PC-3 (cell line): Measurements from ENCODE around the gene GALNT2. TPM values are rescaled to one million over a fixed set of nuclear protein-coding genes. Genes with fewer than 3 reads are reported as not detected.

Experiments used
- ATAC-seq: fragments of 200-7000 bp; cut with Tn5 transposase; 2 replicates; pipeline ENCODE4 v1.9.1; 2020; ENCODE audit warnings: mild to moderate bottlenecking, moderate library complexity
- BruUV-seq: library from RNA; stranded (reverse); fragments of 400-500 nt; replicated peaks from 2 replicates; lab custom pipeline; 2021; lab: Mats Ljungman, UMichigan
- CTCF ChIA-PET: fragments of 300-600 bp; sonication (Branson Sonifier 250); formaldehyde crosslinking; loops from one replicate; lab custom pipeline; 2022; ENCODE audit warnings: antibody characterized with exemption; lab: Charles Lee
- POLR2A ChIA-PET: fragments of 300-600 bp; sonication (Branson Sonifier 250); formaldehyde crosslinking; loops from one replicate; lab custom pipeline; 2022; ENCODE audit warnings: antibody characterized with exemption; ENCODE audit not compliant: unreplicated experiment; lab: Charles Lee
- DNase-seq: peaks from one replicate; pipeline ENCODE4 v3.0.0-alpha.2; 2015
- H2AFZ ChIP-seq: fragments of 300-600 bp; sonication (generic); 2 replicates; pipeline ENCODE4 v1.6.0; 2016; ENCODE audit warnings: antibody characterized with exemption, low read length
- H3F3A ChIP-seq: fragments of 300-600 bp; sonication (generic); one replicate; pipeline ENCODE4 v1.6.0; 2017; ENCODE audit warnings: antibody characterized with exemption, low read length, control low read depth, mild to moderate bottlenecking; ENCODE audit not compliant: unreplicated experiment
- H3K27ac ChIP-seq: fragments of 300-600 bp; sonication (generic); 2 replicates; pipeline ENCODE4 v1.5.1; 2016; ENCODE audit warnings: mild to moderate bottlenecking, low read length
- H3K27me3 ChIP-seq: fragments of 300-600 bp; sonication (generic); 2 replicates; pipeline ENCODE4 v1.6.1; 2016; ENCODE audit warnings: low read length, mixed read lengths
- H3K36me3 ChIP-seq: fragments of 300-600 bp; sonication (generic); 2 replicates; pipeline ENCODE4 v1.6.1; 2016; ENCODE audit warnings: low read depth, mixed run types, low read length, mixed read lengths
- H3K4me1 ChIP-seq: fragments of 300-600 bp; sonication (generic); 2 replicates; pipeline ENCODE4 v1.5.1; 2016; ENCODE audit warnings: low read length; ENCODE audit not compliant: insufficient read depth
- H3K4me2 ChIP-seq: fragments of 300-600 bp; sonication (generic); 2 replicates; pipeline ENCODE4 v1.6.0; 2016; ENCODE audit warnings: low read length
- H3K4me3 ChIP-seq: fragments of 300-600 bp; sonication (generic); 2 replicates; pipeline ENCODE4 v1.5.1; 2016; ENCODE audit warnings: mild to moderate bottlenecking, low read length, mixed read lengths
- H3K79me2 ChIP-seq: fragments of 300-600 bp; sonication (generic); 2 replicates; pipeline ENCODE4 v1.6.1; 2017; ENCODE audit warnings: low read length, mixed read lengths
- H3K9ac ChIP-seq: fragments of 300-600 bp; sonication (generic); 2 replicates; pipeline ENCODE4 v1.6.0; 2016; ENCODE audit warnings: mild to moderate bottlenecking, low read length
- H3K9me2 ChIP-seq: fragments of 300-600 bp; sonication (generic); replicated peaks from 2 replicates; pipeline ENCODE4 v1.6.1; 2016; ENCODE audit warnings: mixed run types, low read length, mixed read lengths
- H3K9me3 ChIP-seq: fragments of 300-600 bp; sonication (generic); 2 replicates; pipeline ENCODE4 v1.6.1; 2016; ENCODE audit warnings: low read length, mixed read lengths
- H4K20me1 ChIP-seq: fragments of 300-600 bp; sonication (generic); 2 replicates; pipeline ENCODE4 v1.6.1; 2016; ENCODE audit warnings: low read length, mixed read lengths
- EZH2 ChIP-seq: fragments of 300-600 bp; sonication (generic); IDR thresholded peaks from one replicate; pipeline ENCODE4 v1.6.1; 2017; ENCODE audit warnings: antibody characterized with exemption, mild to moderate bottlenecking, low read length; ENCODE audit not compliant: unreplicated experiment
- EZH2phosphoT487 ChIP-seq: fragments of 300-600 bp; sonication (generic); IDR thresholded peaks from 2 replicates; pipeline ENCODE4 v1.6.1; 2018; ENCODE audit warnings: mild to moderate bottlenecking, antibody characterized with exemption, low read length, borderline replicate concordance
- intact Hi-C: fragments of 100-400 bp; cut with micrococcal nuclease; formaldehyde crosslinking; loops from 2 replicates; pipeline ENCODE4 v1.9.0; 2023
- total RNA-seq: library from RNA; depleted of rRNA; stranded (reverse); fragments of >200 nt; gene quantifications from 2 replicates; pipeline ENCODE4 v1.2.3, GENCODE V29; 2014
- TF ChIP-seq, protein P1 (sequence below): fragments of 300-600 bp; sonication (generic); conservative IDR thresholded peaks from 2 replicates; pipeline ENCODE4 v1.5.1; 2017; ENCODE audit warnings: antibody characterized with exemption, low read depth, mild to moderate bottlenecking, low read length

GALNT2 gene
- total RNA-seq, 1 experiment from 2014 or later = 182 TPM

DNA sequence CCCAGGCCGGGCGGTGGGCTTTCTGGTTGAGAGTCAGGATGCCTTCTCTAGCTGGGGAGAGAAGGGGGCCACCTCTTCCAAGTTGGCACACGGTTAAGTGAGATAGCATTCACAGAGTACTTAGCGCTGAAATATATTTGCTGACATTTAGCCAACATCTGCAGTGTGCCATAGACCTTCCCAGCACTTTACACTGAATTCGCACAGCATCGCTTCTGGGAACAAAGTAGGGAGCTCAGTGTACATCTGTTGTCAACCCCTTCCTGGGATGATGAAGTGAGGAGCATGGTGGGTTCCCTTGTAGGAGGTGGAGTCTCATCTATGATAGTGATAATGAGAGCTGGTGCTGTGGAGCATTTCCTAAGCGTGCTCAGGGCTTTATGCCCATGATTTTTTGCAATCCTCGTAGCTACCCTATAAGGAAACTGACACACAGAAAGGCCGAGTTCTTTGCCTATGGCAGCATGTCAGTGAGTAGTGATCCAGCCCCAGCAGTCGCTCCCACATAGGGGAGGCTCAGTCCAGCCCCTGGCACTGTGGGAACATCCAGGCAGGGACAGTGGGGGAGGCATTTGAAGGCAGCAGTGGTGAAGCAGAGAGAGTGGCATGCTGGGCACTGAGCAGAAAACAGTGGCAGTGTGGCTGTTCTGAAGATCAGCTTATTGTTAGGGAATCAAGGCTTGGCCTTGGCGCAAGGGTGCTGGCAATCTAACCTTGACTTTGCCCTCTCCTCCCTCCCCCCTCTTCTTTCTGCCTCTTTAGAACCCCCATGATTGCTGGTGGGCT, 182.8 kb downstream of the GALNT2 start:
- Histone ChIP-seq H3K9me2 (no peaks in the 10 kb centered on the region), H3K9ac (no peak overlapping the region), H3K79me2 (no peaks in the 10 kb centered on the region), H2AFZ (no peak overlapping the region), H3K4me3 (no peak overlapping the region), H4K20me1 (no peaks in the 10 kb centered on the region), H3K4me2 (no peak overlapping the region), H3K27ac (no peak overlapping the region), H3K9me3 (no peaks in the 10 kb centered on the region), H3K27me3 (no peaks in the 10 kb centered on the region), H3F3A (no peaks in the 10 kb centered on the region), H3K36me3 (peaks cover 71% of the 10 kb centered on the region), H3K4me1 (no peaks in the 10 kb centered on the region)
- DNase-seq (no peak), ATAC-seq (no peak)
- no TSS peak for BruUV-seq
- intact Hi-C loops = no loop called here
- ChIA-PET POLR2A (no interaction called here), CTCF (no interaction called here)
- TF ChIP-seq EZH2 = no peak
- no peak for TF ChIP-seq EZH2phosphoT487
- TF ChIP-seq, protein P1, sequence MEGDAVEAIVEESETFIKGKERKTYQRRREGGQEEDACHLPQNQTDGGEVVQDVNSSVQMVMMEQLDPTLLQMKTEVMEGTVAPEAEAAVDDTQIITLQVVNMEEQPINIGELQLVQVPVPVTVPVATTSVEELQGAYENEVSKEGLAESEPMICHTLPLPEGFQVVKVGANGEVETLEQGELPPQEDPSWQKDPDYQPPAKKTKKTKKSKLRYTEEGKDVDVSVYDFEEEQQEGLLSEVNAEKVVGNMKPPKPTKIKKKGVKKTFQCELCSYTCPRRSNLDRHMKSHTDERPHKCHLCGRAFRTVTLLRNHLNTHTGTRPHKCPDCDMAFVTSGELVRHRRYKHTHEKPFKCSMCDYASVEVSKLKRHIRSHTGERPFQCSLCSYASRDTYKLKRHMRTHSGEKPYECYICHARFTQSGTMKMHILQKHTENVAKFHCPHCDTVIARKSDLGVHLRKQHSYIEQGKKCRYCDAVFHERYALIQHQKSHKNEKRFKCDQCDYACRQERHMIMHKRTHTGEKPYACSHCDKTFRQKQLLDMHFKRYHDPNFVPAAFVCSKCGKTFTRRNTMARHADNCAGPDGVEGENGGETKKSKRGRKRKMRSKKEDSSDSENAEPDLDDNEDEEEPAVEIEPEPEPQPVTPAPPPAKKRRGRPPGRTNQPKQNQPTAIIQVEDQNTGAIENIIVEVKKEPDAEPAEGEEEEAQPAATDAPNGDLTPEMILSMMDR = no peak

GRCh38 chr1:230250666-230251065, 183.6 kb downstream of the GALNT2 start:
- ATAC-seq (no peak), DNase-seq (no peak)
- Histone ChIP-seq H3K36me3 (peaks cover 76% of the 10 kb centered on the region), H3K9me3 (no peaks in the 10 kb centered on the region), H3K27ac (no peak overlapping the region), H3K4me1 (no peaks in the 10 kb centered on the region), H3K9me2 (no peaks in the 10 kb centered on the region), H3K4me2 (no peak overlapping the region), H3F3A (no peaks in the 10 kb centered on the region), H3K9ac (no peak overlapping the region), H4K20me1 (no peaks in the 10 kb centered on the region), H3K4me3 (no peak overlapping the region), H3K27me3 (no peaks in the 10 kb centered on the region), H3K79me2 (no peaks in the 10 kb centered on the region), H2AFZ (no peak overlapping the region)
- ChIA-PET CTCF (no interaction called here), POLR2A (no interaction called here)
- TF ChIP-seq EZH2 (no peak), EZH2phosphoT487 (no peak)
- TF ChIP-seq, protein P1 = no peak
- intact Hi-C loops = no loop called here
- no TSS peak for BruUV-seq

GRCh38 chr1:230251644-230252191, 184.7 kb downstream of the GALNT2 start:
- TF ChIP-seq, protein P1 = no peak
- no peak for TF ChIP-seq EZH2
- no peak for TF ChIP-seq EZH2phosphoT487
- intact Hi-C loops = no loop called here
- H4K20me1 ChIP-seq = no peaks in the 10 kb centered on the region
- peaks cover 70% of the 10 kb centered on the region for H3K36me3 ChIP-seq
- no TSS peak for BruUV-seq
- H3K27ac ChIP-seq = no peak overlapping the region
- H3K79me2 ChIP-seq = no peaks in the 10 kb centered on the region
- POLR2A ChIA-PET = no interaction called here
- H3K9me2 ChIP-seq = no peaks in the 10 kb centered on the region
- no peak overlapping the region for H3K9ac ChIP-seq
- H3K4me3 ChIP-seq = no peak overlapping the region
- no peaks in the 10 kb centered on the region for H3K4me1 ChIP-seq
- CTCF ChIA-PET = no interaction called here
- no peaks in the 10 kb centered on the region for H3F3A ChIP-seq
- no peaks in the 10 kb centered on the region for H3K9me3 ChIP-seq
- DNase-seq (no peak), ATAC-seq (no peak)
- no peak overlapping the region for H2AFZ ChIP-seq
- H3K4me2 ChIP-seq = no peak overlapping the region
- no peaks in the 10 kb centered on the region for H3K27me3 ChIP-seq
